ENCODE results near the gene EIPR1. TPM values are rescaled to one million over a fixed set of nuclear protein-coding genes. Genes with fewer than 3 reads are reported as not detected.
"Not testable (repeated sequence)": the region's sequence is repeated elsewhere in the genome, so short reads cannot be mapped to it uniquely, and the experiment has no call there.

The EIPR1 gene
- total RNA-seq, 2 experiments from 2014 or later = 38.2 to 40.5 TPM

- H3K9me3 Mint-ChIP-seq = no peaks in the 10 kb centered on the region
- no peak for DNase-seq
- H3K27ac Mint-ChIP-seq = no peak overlapping the region
- peaks cover 16% of the 10 kb centered on the region for H3K36me3 Mint-ChIP-seq
- ChIA-PET POLR2A (no interaction called here), CTCF (no interaction called here)
- H3K4me1 Mint-ChIP-seq (ENCODE audit: low read depth) = peaks cover 14% of the 10 kb centered on the region
- intact Hi-C loops (cut with micrococcal nuclease) = loop anchor here (2.0 kb wide), 2 partner anchors 23 to 43 kb away; no protein-coding TSS in a partner anchor
- H3K4me3 Mint-ChIP-seq = no peak overlapping the region
- no peaks in the 10 kb centered on the region for H3K27me3 Mint-ChIP-seq
Measured at GRCh38 chr2:3199627-3200345, 177.8 kb downstream of the EIPR1 start.

GRCh38 chr2:3198671-3199192, 178.9 kb downstream of the EIPR1 start:
- intact Hi-C loops (cut with micrococcal nuclease) = loop anchor here (1.0 to 2.0 kb wide), 4 partner anchors 24 to 453 kb away; no protein-coding TSS in a partner anchor
- Mint-ChIP-seq H3K4me1 (ENCODE audit: low read depth) (peaks cover 14% of the 10 kb centered on the region), H3K36me3 (peaks cover 18% of the 10 kb centered on the region), H3K4me3 (peak overlapping the region; percentile 40), H3K27ac (peak overlapping the region; percentile 78)
- H3K27me3 Mint-ChIP-seq, DNase-seq, H3K9me3 Mint-ChIP-seq, POLR2A ChIA-PET: not testable (repeated sequence)
- CTCF ChIA-PET = interaction anchor here (1.4 to 2.1 kb wide), 3 partner anchors 24 to 104 kb away, joined by 4 to 12 read pairs (median 7); no protein-coding TSS in a partner anchor

GRCh38 chr2:3198119-3198518, 179.5 kb downstream of the EIPR1 start:
- intact Hi-C loops (cut with micrococcal nuclease) = loop anchor here (1.0 to 2.0 kb wide), 4 partner anchors 25 to 453 kb away; no protein-coding TSS in a partner anchor
- no peaks in the 10 kb centered on the region for H3K9me3 Mint-ChIP-seq
- peak overlapping the region; percentile 40 for H3K4me3 Mint-ChIP-seq
- H3K4me1 Mint-ChIP-seq (ENCODE audit: low read depth) = peaks cover 14% of the 10 kb centered on the region
- peak; percentile 68 for DNase-seq
- POLR2A ChIA-PET = no interaction called here
- CTCF ChIA-PET = interaction anchor here (1.4 to 2.1 kb wide), 3 partner anchors 25 to 105 kb away, joined by 4 to 12 read pairs (median 7); no protein-coding TSS in a partner anchor
- peak overlapping the region; percentile 78 for H3K27ac Mint-ChIP-seq
- peaks cover 18% of the 10 kb centered on the region for H3K36me3 Mint-ChIP-seq
- H3K27me3 Mint-ChIP-seq = no peaks in the 10 kb centered on the region

GRCh38 chr2:3197308-3197707, 180.3 kb downstream of the EIPR1 start:
- Mint-ChIP-seq H3K4me1 (ENCODE audit: low read depth) (peaks cover 10% of the 10 kb centered on the region), H3K9me3 (no peaks in the 10 kb centered on the region), H3K27ac (no peak overlapping the region), H3K36me3 (peaks cover 22% of the 10 kb centered on the region), H3K4me3 (no peak overlapping the region), H3K27me3 (no peaks in the 10 kb centered on the region)
- CTCF ChIA-PET = interaction anchor here (1.1 to 2.1 kb wide), 6 partner anchors 10 to 106 kb away, joined by 3 to 12 read pairs (median 6); no protein-coding TSS in a partner anchor
- intact Hi-C loops (cut with micrococcal nuclease) = no loop called here
- DNase-seq = no peak
- POLR2A ChIA-PET = no interaction called here

GRCh38 chr2:3196716-3197115, 180.9 kb downstream of the EIPR1 start:
- ChIA-PET POLR2A (no interaction called here), CTCF (interaction anchor here (1.0 to 2.1 kb wide), 6 partner anchors 11 to 106 kb away, joined by 3 to 12 read pairs (median 6); no protein-coding TSS in a partner anchor)
- H3K9me3 Mint-ChIP-seq = no peaks in the 10 kb centered on the region
- H3K27me3 Mint-ChIP-seq = no peaks in the 10 kb centered on the region
- DNase-seq = no peak
- peaks cover 22% of the 10 kb centered on the region for H3K36me3 Mint-ChIP-seq
- H3K4me3 Mint-ChIP-seq = no peak overlapping the region
- H3K27ac Mint-ChIP-seq = no peak overlapping the region
- intact Hi-C loops (cut with micrococcal nuclease) = no loop called here
- peaks cover 8% of the 10 kb centered on the region for H3K4me1 Mint-ChIP-seq (ENCODE audit: low read depth)

- no peak overlapping the region for H3K27ac Mint-ChIP-seq
- ChIA-PET CTCF (interaction anchor here (0.6 to 1.9 kb wide), 4 partner anchors 12 to 27 kb away, joined by 3 to 8 read pairs (median 6); no protein-coding TSS in a partner anchor), POLR2A (no interaction called here)
- peaks cover 8% of the 10 kb centered on the region for H3K4me1 Mint-ChIP-seq (ENCODE audit: low read depth)
- peaks cover 22% of the 10 kb centered on the region for H3K36me3 Mint-ChIP-seq
- no peak overlapping the region for H3K4me3 Mint-ChIP-seq
- H3K9me3 Mint-ChIP-seq = no peaks in the 10 kb centered on the region
- H3K27me3 Mint-ChIP-seq = no peaks in the 10 kb centered on the region
- intact Hi-C loops (cut with micrococcal nuclease) = no loop called here
- DNase-seq = no peak
Measured at GRCh38 chr2:3195641-3196476, 181.8 kb downstream of the EIPR1 start.

GRCh38 chr2:3194828-3195227, 182.8 kb downstream of the EIPR1 start:
- intact Hi-C loops (cut with micrococcal nuclease) = no loop called here
- H3K27me3 Mint-ChIP-seq = no peaks in the 10 kb centered on the region
- no peak overlapping the region for H3K27ac Mint-ChIP-seq
- no peak for DNase-seq
- H3K36me3 Mint-ChIP-seq = peaks cover 27% of the 10 kb centered on the region
- POLR2A ChIA-PET = no interaction called here
- no peaks in the 10 kb centered on the region for H3K9me3 Mint-ChIP-seq
- CTCF ChIA-PET = no interaction called here
- H3K4me3 Mint-ChIP-seq = no peak overlapping the region
- H3K4me1 Mint-ChIP-seq (ENCODE audit: low read depth) = peaks cover 8% of the 10 kb centered on the region

GRCh38 chr2:3193443-3194330, 183.9 kb downstream of the EIPR1 start:
- no peak overlapping the region for H3K27ac Mint-ChIP-seq
- H3K9me3 Mint-ChIP-seq = no peaks in the 10 kb centered on the region
- peaks cover 29% of the 10 kb centered on the region for H3K36me3 Mint-ChIP-seq
- ChIA-PET POLR2A (no interaction called here), CTCF (no interaction called here)
- no peak for DNase-seq
- no peak overlapping the region for H3K4me3 Mint-ChIP-seq
- H3K27me3 Mint-ChIP-seq = no peaks in the 10 kb centered on the region
- H3K4me1 Mint-ChIP-seq (ENCODE audit: low read depth) = peaks cover 6% of the 10 kb centered on the region
- intact Hi-C loops (cut with micrococcal nuclease) = no loop called here

- Mint-ChIP-seq H3K27ac (no peak overlapping the region), H3K9me3 (no peaks in the 10 kb centered on the region), H3K4me1 (ENCODE audit: low read depth) (no peaks in the 10 kb centered on the region), H3K36me3 (peaks cover 27% of the 10 kb centered on the region), H3K4me3 (no peak overlapping the region), H3K27me3 (no peaks in the 10 kb centered on the region)
- intact Hi-C loops (cut with micrococcal nuclease) = no loop called here
- DNase-seq = no peak
- POLR2A ChIA-PET = no interaction called here
- CTCF ChIA-PET = no interaction called here
Measured at GRCh38 chr2:3192920-3193319, 184.7 kb downstream of the EIPR1 start.

GRCh38 chr2:3192281-3192818, 185.3 kb downstream of the EIPR1 start:
- DNase-seq = no peak
- no peak overlapping the region for H3K27ac Mint-ChIP-seq
- H3K9me3 Mint-ChIP-seq = no peaks in the 10 kb centered on the region
- ChIA-PET POLR2A (no interaction called here), CTCF (no interaction called here)
- no peaks in the 10 kb centered on the region for H3K4me1 Mint-ChIP-seq (ENCODE audit: low read depth)
- H3K4me3 Mint-ChIP-seq = no peak overlapping the region
- H3K27me3 Mint-ChIP-seq = no peaks in the 10 kb centered on the region
- H3K36me3 Mint-ChIP-seq = peaks cover 28% of the 10 kb centered on the region
- intact Hi-C loops (cut with micrococcal nuclease) = no loop called here

GRCh38 chr2:3189961-3190360, 187.7 kb downstream of the EIPR1 start:
- Mint-ChIP-seq H3K36me3 (peaks cover 23% of the 10 kb centered on the region), H3K9me3 (no peaks in the 10 kb centered on the region), H3K27me3 (no peaks in the 10 kb centered on the region), H3K27ac (no peak overlapping the region), H3K4me1 (ENCODE audit: low read depth) (no peaks in the 10 kb centered on the region), H3K4me3 (no peak overlapping the region)
- DNase-seq = no peak
- intact Hi-C loops (cut with micrococcal nuclease) = no loop called here
- ChIA-PET CTCF (no interaction called here), POLR2A (no interaction called here)

Measured in activated CD4-positive, alpha-beta memory T cell treated with anti-CD3 and anti-CD28 coated beads for 36 hours (primary cell).